GM18907 (cell line): Measurements from ENCODE around the gene GCLC.
"Not testable (repeated sequence)": the region's sequence is repeated elsewhere in the genome, so short reads cannot be mapped to it uniquely, and the experiment has no call there.

ENCODE experiments used
- ATAC-seq: cut with Tn5 transposase; IDR thresholded peaks from one replicate; pipeline ENCODE4 v1.9.1; 2021; ENCODE audit warnings: mild to moderate bottlenecking, moderate library complexity; ENCODE audit not compliant: unreplicated experiment

The GCLC gene

DNA sequence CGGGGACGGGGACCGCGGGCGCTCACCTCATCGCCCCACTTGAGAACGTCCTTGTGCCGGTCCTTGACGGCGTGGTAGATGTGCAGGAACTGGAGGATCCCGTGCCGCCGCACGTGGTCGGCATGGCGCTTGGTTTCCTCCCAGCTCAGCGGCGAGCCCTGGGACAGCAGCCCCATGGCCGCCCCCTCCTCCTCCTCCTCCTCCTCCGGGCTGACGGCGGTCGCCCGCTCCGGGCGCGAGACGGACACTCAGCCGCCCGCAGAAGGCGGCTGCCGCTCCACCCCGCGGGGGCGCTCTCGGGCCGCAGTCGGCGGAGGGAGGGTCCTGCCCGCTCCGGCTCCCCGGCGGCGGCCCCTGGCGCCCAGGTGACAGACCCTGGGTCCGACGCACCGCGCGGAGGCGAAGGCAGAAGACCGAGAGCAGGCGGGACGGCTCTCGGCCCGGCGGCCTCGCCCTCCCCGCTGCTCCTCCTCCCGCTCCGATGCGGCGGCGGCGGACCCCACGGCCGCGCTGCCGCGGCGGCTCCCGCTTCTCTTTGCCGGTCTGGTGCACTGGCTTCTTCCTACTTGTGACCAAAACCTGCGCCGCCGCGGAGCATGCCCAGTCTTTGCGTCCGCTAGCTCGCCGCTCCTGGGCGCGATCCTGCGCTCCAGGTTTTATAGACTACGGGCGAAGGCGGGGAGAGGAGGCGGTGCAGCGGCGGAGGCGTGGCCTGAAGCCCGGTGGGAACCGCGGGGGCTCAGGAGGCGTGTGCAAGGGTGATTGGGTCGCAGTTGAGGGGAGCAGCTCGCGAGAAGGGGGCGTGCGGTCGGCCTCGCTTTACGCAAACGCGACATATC is at the start of gene GCLC:
TSS of gene GCLC (minus strand) at position 632 of the 839 bp plus-strand sequence. CDS start at position 176, 456 bp downstream.
- peak; percentile 72 for ATAC-seq

DNA sequence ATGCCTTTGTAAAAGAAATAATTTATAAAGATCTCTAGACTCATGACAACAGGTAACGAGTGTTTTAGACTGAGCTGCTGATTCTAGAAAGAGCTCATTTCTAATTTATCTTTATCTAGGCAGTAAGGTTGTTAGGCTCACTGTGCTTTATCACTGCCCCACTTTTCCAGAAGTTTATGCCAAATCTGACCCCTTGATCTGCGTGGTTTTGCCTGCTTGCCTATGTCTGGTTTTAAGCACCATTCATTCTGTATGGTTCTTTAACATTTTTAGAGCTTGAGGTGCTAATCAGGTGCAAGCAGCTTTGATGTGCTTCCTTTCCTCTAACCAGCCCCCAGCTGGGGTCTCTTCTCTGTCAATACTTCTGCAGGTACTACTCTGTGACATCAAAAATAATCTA is 49.7 kb upstream of the GCLC start:
- no peak for ATAC-seq

- no peak for ATAC-seq
Observed at GRCh38 chr6:53593001-53593488, 48.1 kb upstream of the GCLC start.

GRCh38 chr6:53591873-53592272 is 47.0 kb upstream of the GCLC start:
- no peak for ATAC-seq

GRCh38 chr6:53588816-53589509 is 44.1 kb upstream of the GCLC start:
- no peak for ATAC-seq

DNA sequence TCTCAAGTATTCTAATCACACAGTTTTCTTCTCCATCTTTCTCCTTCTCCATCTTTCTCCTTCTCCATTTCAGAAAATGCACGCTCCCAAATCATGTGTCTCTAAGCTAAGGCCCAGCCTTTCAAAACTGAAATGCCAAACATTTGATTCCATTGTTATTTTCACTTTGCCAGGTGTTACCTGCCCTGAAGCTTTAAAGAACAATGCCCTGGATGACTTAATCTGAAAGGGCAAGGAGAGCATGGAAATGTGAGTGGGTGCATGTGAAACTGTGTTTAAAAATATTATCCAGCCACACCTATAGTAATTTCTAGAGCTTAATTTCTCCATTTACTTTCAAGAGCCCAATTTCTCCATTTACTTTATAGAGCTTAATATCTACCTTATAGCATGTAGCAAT is 42.4 kb upstream of the GCLC start:
- ATAC-seq, result no peak

DNA sequence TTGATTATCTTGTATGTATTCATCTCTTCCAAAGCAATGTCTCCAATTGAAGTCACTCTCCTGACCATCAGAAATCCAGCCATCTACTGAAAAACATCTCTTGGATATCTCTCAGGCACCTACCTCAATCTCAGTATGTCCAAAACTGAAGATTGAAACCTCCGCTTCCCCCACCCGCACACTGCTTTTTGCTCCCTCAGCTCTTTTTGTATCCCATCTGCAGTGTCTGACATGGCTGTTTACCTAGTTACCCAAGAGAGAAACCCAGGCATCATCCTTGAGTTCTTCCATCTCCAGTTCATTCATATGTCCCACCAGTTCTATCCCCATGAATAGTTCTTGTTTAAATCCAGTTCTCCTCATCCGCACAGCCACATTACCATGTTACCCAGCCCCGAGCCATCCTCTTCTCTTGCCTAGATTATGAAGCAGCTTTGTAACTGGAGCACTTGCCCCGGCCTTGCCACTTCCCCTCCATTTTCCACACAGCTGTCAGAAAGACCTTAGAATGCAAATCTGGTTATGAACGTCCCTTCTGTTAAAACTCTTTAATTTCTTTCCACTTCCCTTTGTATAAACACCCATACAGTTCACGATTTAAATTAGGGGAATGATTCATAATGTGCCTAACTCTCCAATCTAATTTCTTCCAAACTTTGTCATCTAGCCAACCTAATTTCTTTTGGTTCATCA is 40.5 kb upstream of the GCLC start:
- no peak for ATAC-seq

- no peak for ATAC-seq
Observed at GRCh38 chr6:53584726-53585125, 39.8 kb upstream of the GCLC start.

GRCh38 chr6:53583451-53583850 is 38.5 kb upstream of the GCLC start:
- ATAC-seq, result no peak

GRCh38 chr6:53582963-53583362 is 38.1 kb upstream of the GCLC start:
- ATAC-seq, result no peak

GRCh38 chr6:53581856-53582255 is 37.0 kb upstream of the GCLC start:
- no peak for ATAC-seq

- no peak for ATAC-seq
Observed at GRCh38 chr6:53581173-53581773, 36.4 kb upstream of the GCLC start.

DNA sequence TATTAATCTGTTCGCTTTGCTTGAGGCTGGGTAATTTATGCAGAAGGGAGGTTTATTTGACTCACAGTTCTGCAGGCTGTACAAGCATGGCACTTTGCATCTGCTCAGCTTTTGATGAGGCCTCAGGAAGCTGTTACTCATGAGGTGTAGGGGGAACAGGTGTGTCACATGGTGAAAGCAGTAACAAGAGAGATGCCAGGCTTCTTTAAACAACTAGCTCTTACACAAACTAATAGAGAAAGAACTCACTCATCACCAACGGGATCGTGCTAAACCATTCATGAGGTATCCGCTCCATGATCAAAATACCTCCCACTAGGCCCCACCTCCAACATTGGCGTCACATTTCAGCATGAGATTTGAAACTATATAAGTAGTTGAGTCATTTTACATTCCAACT is 34.4 kb upstream of the GCLC start:
- ATAC-seq, result no peak

GRCh38 chr6:53578371-53578770 is 33.5 kb upstream of the GCLC start:
- ATAC-seq, result no peak

GRCh38 chr6:53573299-53573698 is 28.4 kb upstream of the GCLC start:
- no peak for ATAC-seq

DNA sequence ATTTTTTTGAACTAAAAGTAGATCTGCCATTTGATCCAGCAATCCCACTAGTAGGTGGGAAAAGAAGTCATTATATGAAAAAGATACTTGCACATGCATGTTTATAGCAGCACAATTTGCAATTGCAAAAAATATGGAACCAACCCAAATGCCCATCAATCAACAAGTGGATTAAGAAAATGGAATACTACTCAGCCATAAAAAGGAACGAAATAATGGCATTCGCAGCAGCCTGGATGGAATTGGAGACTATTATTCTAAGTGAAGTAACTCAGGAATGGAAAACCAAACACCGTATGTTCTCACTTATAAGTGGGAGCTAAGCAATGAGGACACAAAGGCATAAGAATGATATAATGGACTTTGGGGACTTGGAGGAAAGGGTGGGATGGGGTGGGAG is 27.5 kb upstream of the GCLC start:
- ATAC-seq, result not testable (repeated sequence)

DNA sequence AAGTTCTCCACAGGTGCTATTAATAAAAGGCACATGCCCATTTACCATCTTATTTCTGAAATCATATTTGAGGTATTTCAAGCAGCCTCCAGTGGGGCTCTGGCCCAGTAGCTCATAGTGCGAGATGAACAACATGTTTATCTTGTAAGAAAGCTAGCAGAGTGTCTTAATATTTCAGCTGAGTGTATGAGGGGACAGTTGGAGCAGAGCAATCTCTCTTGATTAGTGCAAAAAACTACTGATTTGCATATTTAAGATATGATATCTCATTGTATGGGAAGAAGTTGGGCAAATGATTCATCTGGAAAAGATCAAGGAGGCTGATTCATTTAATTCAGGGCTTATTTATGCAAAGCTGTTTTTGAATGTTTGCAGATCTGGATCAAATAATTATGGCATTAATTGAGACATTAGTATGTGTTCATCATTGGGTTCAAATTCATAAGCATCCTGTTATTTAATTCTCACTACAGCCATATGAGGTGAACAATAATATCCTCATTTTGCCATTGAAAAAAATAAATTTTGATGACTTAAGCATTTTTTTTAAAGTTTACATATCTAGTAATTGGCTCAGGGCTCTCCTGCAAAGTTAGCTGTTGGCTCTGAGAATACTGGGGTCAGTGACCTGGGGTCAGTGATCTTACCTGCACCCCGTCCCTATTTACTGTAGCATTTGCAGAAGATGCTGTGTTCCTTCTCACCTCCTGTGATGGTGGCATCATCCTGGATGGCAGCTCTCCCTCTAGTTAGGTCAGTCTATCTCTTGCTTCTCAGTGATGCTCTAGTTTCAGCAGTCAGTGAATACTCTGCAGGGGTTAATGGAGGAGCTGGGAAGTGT is 24.1 kb upstream of the GCLC start:
- no peak for ATAC-seq

GRCh38 chr6:53567701-53568100 is 22.8 kb upstream of the GCLC start:
- ATAC-seq, result no peak

- no peak for ATAC-seq
Observed at GRCh38 chr6:53566755-53567154, 21.9 kb upstream of the GCLC start.

GRCh38 chr6:53565886-53566285 is 21.0 kb upstream of the GCLC start:
- no peak for ATAC-seq
